Renal pelvis (tissue), 4 donors: ENCODE data around the gene PPP1R14C. TPM values are rescaled to one million over a fixed set of nuclear protein-coding genes. Genes with fewer than 3 reads are reported as not detected.
A peak's percentile ranks its signal among the peaks of the same experiment; 100 is the strongest.

Experiments
- DNase-seq: peaks from one replicate; pipeline ENCODE4 v3.0.0-alpha.2; 2013
- polyA plus RNA-seq, 3 donors: library from polyadenylated mRNA; unstranded; fragments of 120-200 nt; gene quantifications; one replicate each; pipeline ENCODE4 v1.2.1, GENCODE V29; 2013; ENCODE audit not compliant: insufficient read length in 3 of 3

PPP1R14C gene
- polyA plus RNA-seq, 3 donors, result 22.9 to 25.7 (median 25.5) TPM

DNA sequence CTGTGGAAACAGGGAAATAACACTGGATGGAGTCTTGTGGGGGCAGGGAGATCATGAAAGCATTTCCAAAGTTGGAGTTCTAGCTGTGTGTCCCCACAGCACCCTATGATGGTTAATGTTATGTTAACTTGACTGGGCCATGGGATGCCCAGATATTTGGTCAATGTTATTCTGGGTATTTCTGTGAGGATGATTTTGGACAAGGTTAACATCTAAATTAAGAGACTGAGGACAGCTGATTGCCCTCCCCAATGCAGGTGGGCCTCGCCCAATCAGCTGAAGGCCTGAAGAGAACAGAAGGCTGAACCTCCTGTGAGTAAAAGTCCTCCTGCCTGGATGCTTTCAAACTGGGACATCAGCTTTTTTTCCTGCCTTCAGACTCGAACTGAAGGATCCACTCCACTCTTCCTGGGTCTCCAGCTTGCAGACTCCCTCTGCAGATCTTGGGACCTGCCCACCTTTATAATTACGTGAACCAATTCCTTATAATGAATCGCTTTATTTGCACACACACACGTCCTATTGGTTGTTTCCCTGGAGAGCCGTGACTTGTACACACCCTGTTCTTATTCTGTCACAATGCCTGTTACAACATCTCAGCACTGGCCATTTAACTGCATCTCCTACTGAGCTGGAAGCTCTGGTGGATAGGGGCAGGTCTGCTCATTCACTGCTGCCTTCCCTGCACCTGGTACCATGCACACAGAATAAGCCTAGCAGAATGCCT lies 126.4 kb downstream of the PPP1R14C start:
- no peak for DNase-seq

DNA sequence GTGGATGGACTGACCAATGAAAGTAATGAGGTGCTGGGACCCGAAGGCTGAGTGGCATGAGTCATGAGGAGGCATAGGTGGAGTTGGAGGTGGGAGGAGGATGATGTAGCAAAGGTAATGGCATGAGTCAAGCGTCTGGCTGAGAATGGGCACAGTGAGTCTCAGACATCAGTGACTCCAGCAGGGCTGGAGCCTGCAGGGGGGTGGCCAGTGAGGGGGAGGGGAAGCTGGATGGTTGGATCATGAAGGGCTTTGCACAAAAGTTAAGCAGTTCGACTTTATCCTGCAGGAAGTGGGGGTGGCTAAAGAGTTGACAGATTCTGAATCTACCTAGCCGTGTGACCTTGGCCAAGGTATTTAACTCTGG lies 127.0 kb downstream of the PPP1R14C start:
- DNase-seq, result no peak

DNA sequence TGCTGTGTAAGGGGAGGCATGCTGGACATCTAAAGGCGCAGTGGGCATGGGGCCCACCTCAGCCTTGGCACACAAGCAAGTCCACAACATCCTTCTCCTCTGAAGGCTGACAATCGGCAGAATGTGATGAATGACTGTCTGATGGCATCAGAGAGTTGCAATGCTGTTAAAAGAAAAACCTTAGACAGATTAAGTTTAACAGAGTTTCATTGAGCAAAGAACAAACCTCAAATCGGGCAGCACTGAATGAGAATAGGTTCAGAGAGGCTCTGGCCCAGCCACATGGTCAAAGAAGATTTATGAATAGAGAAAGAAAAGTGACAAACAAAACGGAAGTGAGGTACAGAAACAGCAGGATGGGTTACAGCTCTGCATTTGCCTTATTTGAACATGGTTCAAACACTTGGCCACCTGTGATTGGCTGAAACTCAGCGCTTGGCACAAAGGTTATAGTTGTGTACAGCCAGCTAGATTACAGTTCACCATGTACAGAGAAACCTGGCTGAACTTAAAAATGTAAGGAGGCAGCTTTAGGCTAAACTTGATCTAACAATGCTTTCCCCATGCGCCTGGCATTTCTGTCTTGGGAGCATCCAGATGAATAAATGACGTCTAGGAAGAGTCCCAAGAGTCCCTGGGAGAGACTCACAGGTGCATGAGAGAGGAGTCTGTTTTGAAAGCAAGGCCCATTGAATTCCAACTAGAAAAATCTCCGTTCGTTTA lies 127.6 kb downstream of the PPP1R14C start:
- no peak for DNase-seq

DNA sequence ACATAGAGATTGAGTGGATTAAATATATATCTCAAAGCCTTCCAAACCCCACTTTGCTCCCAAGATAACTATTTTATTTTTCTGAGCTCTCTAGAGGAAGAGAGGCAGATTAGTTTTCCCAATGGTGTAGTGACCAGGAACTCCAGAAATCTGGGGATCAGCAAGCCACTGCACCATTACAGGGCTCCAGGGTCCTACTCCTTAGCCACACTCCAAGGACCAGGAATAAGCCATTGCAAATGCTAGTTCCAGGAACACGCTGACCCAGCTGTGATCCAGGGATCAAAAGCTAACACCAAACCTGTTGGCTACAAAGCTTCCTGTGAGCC lies 128.3 kb downstream of the PPP1R14C start:
- no peak for DNase-seq

DNA sequence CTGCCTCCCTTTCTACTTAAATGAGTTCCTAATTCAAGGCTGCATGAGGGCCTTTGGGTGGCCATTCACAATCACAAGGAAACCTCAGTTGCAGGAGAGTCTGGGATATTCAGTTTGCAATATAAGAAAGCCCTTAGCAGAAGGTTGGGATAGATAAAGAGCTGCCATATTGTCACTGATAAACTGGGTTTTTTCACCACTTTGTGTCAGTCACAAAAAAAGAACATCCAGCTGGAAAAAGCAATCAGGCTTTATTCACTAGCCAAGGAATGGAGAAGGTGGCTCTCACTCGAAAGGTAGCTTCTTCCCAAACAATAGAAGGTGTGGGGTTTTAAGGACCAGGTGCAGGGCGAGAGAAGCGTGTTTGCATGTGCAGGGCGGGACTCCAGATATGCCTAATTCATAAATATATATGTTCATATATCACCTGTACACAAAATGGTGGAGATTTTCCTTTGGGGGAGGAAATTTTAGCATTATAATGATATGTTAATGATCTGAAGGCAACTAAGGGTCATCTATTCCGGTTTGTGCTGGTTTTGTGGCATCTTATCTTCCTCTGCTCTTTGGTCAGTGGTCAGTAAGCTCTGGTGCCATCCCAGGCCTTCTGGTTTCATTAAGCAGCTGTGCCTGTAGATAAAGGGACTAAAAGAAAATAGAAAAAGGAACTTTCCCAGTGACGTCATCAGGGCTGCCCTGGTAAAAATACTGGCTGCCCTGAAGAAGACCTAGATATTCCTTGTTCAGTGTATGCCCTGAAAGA lies 128.8 kb downstream of the PPP1R14C start:
- no peak for DNase-seq

DNA sequence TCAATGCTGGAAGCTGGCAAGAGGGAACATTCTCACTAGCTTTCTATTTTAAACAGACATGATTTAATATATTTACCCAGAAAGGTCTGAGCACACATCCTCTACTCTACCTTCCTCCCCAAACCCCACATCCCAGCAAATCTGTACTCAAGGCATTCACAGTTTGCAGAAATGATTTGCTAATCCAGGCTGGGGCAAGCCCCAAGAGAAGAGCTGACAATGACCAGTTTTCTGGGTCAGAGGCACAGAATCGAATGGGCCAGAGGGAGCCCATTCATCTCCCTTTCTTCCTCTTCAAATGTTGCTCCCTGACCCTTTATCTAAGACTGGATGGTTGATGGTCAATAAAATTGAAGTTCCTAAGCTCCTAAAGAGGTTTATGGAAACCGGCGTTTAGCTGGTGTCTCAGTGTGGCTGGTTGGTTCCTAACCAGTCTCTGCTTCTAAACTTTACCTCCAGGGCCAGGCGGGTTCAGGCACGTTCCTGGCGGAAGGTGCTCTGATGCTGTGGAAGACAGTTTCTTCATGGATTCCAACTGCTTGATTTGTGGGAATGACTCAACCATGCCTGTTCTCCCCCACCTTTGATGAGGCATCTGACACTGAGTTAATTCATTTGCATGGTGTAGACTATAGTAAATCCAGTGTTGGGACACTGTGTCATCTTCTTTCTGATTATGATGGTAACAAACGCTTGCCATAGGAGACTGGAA lies 129.6 kb downstream of the PPP1R14C start:
- no peak for DNase-seq

DNA sequence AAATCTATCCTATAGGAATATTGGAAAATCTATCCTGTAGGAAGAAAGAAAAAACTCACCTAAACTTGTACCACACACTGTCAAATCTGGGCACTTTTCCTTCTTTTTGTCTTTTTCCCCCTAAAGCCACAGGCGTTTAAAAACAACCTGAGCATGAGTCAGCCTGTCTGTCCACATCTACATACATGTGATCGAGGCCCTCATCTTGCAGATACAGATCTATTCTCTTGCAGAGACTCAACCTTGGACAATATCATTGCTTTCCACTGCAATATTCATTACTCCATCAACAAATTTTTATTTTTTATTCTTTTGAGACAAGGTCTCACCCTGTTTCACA lies 130.1 kb downstream of the PPP1R14C start:
- no peak for DNase-seq

DNA sequence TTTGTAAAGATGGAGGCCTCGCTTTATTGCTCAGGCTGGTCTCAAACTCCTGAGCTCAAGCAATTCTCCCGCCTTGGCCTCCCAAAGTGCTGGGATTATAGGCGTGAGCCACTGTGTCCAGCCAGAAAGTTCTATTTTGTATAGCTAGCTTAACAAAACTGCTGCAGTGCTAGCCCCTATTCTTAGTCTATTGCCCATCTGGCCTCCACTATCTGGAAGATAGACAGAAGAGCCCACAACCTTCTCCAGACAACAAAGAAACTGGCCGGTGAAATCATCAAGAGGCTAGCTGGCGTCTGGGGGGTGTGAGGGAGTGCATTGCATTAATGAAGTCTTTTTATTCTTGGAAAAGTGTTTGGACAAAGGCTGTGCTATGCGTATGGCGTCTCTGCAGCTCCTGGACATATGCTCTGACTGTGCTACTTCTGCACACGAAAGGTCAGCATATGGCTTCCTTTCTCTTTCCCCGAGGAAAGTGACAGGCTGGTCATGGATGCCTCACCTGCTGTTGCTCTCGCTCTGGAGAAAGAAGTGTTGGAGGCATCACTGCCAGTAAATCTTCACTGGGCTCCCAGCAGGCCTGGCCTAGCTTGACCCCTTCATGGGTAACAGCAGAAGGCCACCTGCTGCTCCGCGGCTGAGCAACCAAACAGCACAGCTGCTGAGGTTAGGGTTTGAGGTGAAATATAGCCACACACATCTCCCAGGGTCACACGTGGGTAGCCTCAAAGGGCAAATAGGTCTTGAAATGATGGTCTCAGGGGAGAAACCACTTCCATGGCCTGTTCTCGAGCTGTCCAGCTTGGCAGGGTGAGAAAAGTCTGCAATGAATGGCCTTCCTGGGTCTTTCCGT lies 130.8 kb downstream of the PPP1R14C start:
- DNase-seq, result peak; percentile 44

DNA sequence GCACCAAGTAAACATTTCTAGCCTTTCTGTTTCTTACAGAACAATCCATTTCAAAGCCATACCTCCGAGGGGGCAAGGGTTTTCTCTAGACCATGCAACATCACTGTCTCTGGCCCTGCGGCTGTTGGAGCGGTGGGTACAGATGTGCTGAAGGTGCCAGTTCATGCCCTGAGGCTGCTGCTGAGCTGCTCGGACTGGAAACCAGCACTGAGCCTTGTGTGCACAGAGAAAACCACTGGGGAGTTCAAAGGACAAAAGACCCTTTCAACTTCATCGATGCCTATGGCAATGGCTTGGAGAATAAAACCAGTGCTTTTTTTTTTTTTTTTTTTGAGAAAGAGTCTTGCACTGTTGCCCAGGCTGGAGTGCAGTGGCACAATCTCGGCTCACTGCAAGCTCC lies 132.6 kb downstream of the PPP1R14C start:
- DNase-seq, result no peak

DNA sequence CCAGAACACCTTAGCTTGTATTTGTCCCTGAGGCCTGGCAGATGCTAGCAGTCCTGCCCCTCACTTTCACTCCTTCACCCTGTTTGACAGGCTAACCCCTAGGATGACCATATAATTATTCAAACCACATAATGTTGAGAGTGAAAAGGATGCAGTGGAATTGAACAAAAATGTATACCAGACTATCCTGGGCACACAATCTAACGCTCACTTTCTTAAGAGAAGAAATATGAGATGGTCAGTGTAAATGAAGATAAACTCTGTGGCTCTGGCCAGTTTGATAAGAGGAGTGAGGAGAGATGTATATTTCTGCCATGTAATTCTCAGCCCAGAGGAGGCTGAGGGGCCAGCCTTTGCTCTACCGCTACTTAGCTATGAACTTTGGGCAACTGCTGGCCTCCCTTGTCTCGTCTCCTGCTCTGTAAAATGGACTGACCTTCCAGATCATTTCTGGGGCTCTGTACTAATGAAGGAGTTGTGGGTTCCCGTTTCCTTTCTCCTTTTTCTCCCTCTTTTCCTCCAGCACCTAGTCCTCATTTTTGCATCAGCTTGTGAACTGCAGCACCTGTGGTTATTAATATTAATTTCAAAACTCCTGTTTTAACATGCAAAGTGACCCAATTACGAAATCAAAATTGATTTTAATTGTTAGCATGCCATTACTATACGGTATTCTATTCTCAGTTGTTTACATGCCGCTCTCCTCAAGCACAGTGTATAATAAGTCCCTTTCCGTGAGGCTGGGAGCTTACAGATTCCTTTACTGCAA lies 133.5 kb downstream of the PPP1R14C start:
- no peak for DNase-seq

DNA sequence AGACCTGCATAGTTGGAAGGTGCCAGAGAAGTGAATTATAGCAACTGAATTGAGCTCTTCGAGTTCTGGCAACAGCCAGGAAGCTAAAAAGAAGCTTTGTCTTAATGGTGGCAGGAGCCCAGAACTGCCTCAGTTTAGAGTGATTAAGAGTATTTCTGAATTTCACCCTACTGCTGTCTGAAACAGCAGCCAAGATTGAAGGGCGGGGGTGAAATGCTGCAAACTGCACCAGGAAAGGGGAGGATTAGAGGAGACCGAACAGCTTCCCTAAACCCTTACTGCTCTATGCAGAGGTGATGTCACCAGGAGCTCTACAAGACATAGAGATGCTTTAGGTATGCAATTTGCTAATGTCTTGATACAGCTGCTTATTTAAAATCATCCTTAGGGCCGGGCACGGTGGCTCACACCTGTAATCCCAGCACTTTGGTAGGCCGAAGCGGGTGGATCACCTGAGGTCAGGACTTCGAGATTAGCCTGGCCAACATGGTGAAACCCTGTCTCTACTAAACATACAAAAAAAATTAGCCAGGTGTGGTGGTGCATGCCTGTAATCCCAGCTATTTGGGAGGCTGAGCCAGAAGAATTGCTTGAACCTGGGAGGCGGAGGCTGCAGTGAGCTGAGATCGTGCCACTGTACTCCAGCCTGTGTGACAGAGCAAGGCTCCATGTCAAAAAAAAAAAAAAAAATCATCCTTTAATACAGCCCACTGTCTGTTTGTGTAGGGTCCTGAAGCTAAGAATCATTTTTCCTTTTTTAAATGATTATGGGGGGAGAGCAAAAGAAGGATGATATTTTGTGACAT lies 134.3 kb downstream of the PPP1R14C start:
- DNase-seq, result no peak

DNA sequence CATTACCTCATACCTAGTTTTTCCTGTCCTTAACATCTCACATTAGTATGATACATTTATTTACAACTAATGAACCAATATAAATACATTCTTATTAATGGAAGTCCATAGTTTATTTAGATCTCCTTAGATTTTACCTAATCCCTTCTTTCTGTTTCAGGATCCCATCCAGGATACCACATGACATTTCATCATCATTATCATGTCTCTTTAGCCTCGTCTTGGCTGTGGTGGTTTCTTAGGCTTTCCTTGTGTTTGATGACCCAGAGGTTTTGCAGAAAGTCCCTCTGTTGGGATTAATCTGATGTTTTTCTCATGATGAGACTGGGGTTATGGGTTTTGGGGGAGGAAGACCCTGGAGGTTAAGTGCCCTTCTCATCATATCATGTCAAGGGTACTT lies 136.7 kb downstream of the PPP1R14C start:
- no peak for DNase-seq

DNA sequence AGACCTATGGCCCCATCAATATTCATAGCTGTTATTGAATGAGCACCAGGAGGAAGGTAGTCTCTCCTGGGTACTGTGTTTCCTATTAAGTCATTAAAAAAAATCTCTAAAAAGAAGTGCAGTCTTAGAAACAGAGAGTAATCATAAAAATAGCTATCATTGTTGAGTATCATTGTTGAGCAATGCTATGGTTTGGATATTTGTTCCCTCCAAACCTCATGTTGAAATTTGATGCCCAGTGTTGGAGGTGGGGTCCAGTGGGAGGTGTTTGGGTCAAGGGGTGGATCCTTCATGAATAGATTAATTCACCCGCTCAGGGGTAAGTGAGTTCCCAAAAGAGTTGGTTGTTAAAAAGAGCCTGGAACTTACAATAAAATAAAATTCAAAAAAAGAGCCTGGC lies 137.9 kb downstream of the PPP1R14C start:
- no peak for DNase-seq

DNA sequence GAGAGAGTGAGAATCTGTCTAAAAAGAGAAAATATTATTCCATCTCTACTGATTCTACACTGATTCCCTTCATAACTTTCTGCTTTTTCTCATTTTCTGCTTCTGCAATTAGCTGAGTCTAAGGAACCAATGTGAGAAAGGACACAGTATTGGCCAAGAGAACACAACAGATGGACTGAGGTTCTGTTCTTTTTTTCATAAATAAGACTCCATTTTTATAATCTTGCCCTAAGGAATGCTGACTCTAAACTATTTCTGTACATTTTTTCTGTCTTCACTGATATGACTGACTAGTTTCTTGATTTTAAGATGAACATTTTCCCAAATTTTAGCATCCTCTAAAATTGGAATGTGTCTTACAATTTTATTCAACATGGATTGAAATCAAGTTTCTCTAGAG lies 138.9 kb downstream of the PPP1R14C start:
- DNase-seq, result no peak

DNA sequence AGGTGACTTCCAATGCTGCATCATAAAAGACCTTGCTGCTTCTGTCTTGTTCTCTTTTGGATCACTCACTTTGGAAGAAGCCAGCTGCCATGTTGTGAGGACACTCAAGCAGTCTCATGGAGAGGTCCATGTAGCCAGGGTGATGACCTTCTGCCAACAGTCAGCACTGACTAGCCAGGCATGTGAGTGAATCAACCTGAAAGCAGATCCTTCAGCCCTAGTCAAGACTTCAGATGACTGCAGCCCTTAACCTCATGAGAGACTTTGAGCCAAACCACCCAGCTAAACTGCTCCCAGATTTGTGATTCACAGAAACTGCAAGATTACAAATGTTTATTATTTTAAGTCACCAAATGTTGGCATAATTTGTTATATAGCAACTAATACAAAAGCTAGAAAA lies 140.0 kb downstream of the PPP1R14C start:
- no peak for DNase-seq

DNA sequence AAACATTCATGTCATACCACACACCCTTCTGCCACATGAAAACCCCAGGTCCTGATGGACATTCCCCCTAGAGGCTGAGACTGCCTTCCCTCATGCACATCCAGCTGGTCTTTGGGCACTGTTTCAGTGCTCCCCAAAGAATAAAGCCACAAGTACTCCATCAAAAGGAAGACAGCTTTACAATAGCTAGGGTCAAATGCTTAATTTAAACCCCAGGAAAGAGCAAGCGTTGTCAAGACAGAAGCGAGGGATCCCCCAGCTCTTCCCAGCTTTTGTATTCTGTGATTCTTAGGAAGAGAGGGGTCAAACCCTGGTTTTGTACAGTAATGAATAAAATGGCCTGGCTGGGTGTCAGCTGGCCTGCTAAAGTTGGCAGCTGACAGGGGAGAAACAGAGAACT lies 143.6 kb downstream of the PPP1R14C start:
- DNase-seq, result no peak

DNA sequence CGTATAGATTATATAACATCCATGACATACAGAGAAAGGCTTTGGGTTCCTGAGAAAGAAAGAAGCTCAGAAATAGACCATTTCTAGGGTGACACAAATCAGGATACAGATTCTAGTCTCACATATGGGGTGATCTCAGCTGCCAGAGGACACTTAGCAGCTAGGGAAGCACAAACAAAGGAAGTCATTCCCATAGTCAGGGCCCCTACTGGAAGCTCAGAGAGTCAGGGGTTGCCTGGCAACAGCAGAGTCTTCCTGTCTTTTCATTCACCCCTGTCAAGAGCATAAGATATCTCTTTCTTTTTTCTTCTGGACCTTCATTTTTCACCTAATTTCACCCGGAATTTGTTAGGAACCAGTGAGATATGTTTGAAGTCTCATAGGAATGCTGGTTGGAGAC lies 144.1 kb downstream of the PPP1R14C start:
- DNase-seq, result no peak

DNA sequence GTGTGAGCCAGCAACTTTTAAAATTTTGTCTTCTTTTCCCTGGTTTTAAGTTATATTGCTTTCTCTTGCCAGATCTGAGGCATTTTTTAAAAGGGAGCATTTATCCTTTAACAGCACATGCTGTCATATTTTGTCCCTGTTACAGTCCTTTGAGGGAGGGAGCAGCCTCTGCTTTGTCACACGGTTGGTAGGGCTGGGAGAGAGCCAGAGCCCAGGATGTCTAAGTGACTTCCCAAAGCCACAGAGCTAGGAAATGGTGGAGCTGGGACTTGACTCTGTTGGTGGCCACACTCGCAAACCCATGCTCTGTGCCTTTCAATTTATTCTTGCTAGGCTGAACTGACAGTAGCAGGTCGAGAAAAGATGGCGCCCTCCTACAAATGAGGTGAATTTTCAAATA lies 145.6 kb downstream of the PPP1R14C start:
- DNase-seq, result no peak

DNA sequence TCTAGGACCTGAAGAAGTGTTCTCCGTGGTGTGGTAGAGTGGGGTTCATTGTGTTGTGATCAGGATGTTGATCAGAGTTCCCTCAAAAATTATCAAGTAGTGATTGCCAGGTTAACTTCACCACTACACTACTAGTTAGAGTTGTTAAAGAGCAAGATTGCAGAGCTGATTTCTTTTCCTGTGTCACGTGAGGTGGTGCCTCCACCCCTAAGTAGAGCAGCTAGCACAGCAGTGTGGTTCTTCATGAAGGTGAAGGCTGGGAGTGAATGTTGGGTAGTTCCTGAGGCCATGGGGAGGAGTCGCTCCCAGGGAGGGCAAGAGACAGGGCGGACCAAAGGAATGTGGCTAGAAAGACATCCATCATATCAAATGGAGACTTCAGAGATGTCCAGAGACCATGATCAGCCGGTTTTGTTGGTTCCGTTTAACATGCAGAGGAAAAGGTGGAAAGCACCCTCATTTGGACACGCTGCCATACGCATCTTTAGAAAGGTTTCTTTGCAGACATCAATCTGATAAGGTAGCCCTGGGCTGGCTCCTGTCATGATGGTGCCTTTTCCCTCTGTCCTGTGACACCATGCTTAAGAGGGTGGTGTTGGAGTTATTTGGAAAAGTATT lies 146.7 kb downstream of the PPP1R14C start:
- no peak for DNase-seq

DNA sequence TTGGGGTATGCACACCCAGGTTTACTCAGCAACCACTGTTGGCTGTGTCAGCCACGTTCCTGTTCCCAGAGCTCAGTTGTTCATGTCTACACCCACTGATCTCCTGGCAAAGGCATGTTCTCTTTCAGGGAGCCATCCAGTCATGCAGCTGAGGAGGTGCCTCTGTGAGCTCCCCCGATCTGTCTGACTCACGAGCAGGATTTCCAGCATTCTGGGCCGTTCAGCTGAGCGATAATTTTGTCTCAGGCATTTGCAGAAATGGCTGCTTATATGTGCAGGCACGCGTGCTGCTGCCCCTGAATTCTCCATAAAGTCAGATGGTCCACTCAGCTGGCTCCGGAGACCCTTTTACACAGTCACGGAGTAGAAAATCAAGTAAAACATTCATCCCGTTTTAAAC lies 147.6 kb downstream of the PPP1R14C start:
- no peak for DNase-seq
